Suprapubic skin (tissue), 4 donors: Measurements from ENCODE around the gene VSIR.

Source experiments
- CTCF ChIP-seq, 2 donors: fragments of 200-600 bp in 1 of 2; fragments of 450-650 bp in 1 of 2; sonication (generic) in 1 of 2; IDR thresholded peaks; one replicate each; pipeline ENCODE4 v1.5.1; 2016 to 2019; ENCODE audit warnings: antibody characterized with exemption in 2 of 2, mild to moderate bottlenecking in 1 of 2, moderate library complexity in 1 of 2
- POLR2A ChIP-seq, 2 donors: fragments of 450-650 bp; IDR thresholded peaks; one replicate each; pipeline ENCODE4 v1.6.1; 2017; ENCODE audit warnings: antibody characterized with exemption in 2 of 2, mild to moderate bottlenecking in 2 of 2, moderate library complexity in 2 of 2
- POLR2AphosphoS5 ChIP-seq, 3 donors: sonication (generic); formaldehyde crosslinking; IDR thresholded peaks; one replicate each; pipeline ENCODE4 v1.6.1; 2017; ENCODE audit warnings: antibody characterized with exemption in 3 of 3

- no peak for TF ChIP-seq CTCF (IDR thresholded peaks at IDR 0.05)
- no peak for TF ChIP-seq POLR2A (IDR thresholded peaks at IDR 0.05)
- no peak for TF ChIP-seq POLR2AphosphoS5 (IDR thresholded peaks at IDR 0.05)
Observed at GRCh38 chr10:71741029-71741428, 32.3 kb downstream of the VSIR start.
